Activated CD4-positive, CD25-positive, alpha-beta regulatory T cell treated with anti-CD3 and anti-CD28 coated beads, Interleukin-2, amount 50 U/mL, for 24 hours (primary cell): ENCODE measurements around the gene MAG.
"Not testable (repeated sequence)": the region's sequence is repeated elsewhere in the genome, so short reads cannot be mapped to it uniquely, and the experiment has no call there.

Source experiments
- ATAC-seq, 2 donors: fragments of 150-1000 bp; cut with Tn5 transposase; one replicate each; pipeline ENCODE4 v1.10.0; 2021; ENCODE audit warnings: mild to moderate bottlenecking in 1 of 2, moderate library complexity in 1 of 2

The MAG gene

GRCh38 chr19:35284153-35285094 is 7.5 kb upstream of the MAG start:
- ATAC-seq, result no peak

GRCh38 chr19:35285095-35285449 is 6.9 kb upstream of the MAG start:
- ATAC-seq, result no peak

- ATAC-seq, result not testable (repeated sequence)
Measured at GRCh38 chr19:35285465-35285864, 6.5 kb upstream of the MAG start.

GRCh38 chr19:35286101-35286500 is 5.9 kb upstream of the MAG start:
- not testable (repeated sequence) for ATAC-seq

GRCh38 chr19:35287713-35288112 is 4.2 kb upstream of the MAG start:
- ATAC-seq, result no peak

- ATAC-seq, result no peak
Measured at GRCh38 chr19:35288331-35288730, 3.6 kb upstream of the MAG start.

GRCh38 chr19:35288906-35289305 is 3.1 kb upstream of the MAG start:
- no peak for ATAC-seq

GRCh38 chr19:35290381-35291127 is 1.4 kb upstream of the MAG start:
- no peak for ATAC-seq

- no peak for ATAC-seq
Measured at GRCh38 chr19:35291259-35291658, 702 bp upstream of the MAG start.

- no peak for ATAC-seq
Measured at GRCh38 chr19:35292421-35293362, 731 bp downstream of the MAG start.

GRCh38 chr19:35293363-35293739 is 1.4 kb downstream of the MAG start:
- ATAC-seq, result no peak

- ATAC-seq, result no peak
Measured at GRCh38 chr19:35293808-35294207, 1.8 kb downstream of the MAG start.

GRCh38 chr19:35294328-35294727 is 2.4 kb downstream of the MAG start:
- ATAC-seq, result no peak

- ATAC-seq, result no peak
Measured at GRCh38 chr19:35294859-35295791, 3.2 kb downstream of the MAG start.

GRCh38 chr19:35295792-35296462 is 4.0 kb downstream of the MAG start:
- ATAC-seq, result peak; percentile 62 to 70

- peak in 1 of 2 donors; percentile 15 for ATAC-seq
Measured at GRCh38 chr19:35296644-35297514, 4.9 kb downstream of the MAG start.

- ATAC-seq, result no peak
Measured at GRCh38 chr19:35297515-35297848, 5.5 kb downstream of the MAG start.

GRCh38 chr19:35297922-35298321 is 6.0 kb downstream of the MAG start:
- ATAC-seq, result no peak

GRCh38 chr19:35298561-35298972 is 6.6 kb downstream of the MAG start:
- no peak for ATAC-seq
